Esophagus squamous epithelium (tissue), 4 donors: ENCODE results near the gene CARMIL3.

ENCODE experiments used
- POLR2A ChIP-seq, 4 donors: fragments of 450-650 bp; IDR thresholded peaks; one replicate each; pipeline ENCODE4 v1.6.1; 2017; ENCODE audit warnings: antibody characterized with exemption in 4 of 4, mild to moderate bottlenecking in 4 of 4, moderate library complexity in 3 of 4
- TF ChIP-seq, protein P1 (sequence below), 6 experiments: fragments of 450-650 bp in 4 of 6; fragments of 200-600 bp in 2 of 6; sonication (generic) in 2 of 6; IDR thresholded peaks; one replicate each; pipeline ENCODE4 v1.5.1; 2016 to 2019; ENCODE audit warnings: antibody characterized with exemption in 6 of 6, mild to moderate bottlenecking in 4 of 6, moderate library complexity in 4 of 6

DNA sequence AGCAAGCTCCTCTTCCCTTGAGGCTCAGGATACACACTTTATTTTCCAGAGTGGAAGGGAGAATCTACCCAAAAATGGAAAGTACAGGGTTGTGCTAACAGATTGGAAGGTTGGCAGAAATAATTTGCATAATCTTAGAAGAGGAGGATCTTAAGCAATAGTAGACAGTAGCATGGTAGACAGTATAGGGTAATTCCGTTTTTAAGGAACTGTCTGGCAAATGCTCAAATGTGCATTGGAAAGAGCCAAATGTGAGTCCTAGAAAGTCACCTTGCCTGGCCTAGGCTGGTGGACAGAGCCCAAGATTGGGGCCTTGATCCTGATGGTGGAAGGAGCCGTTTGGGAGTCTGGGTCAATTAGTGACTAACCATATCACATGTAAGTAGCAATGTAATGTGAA is 13.1 kb upstream of the CARMIL3 start:
- TF ChIP-seq, protein P1, sequence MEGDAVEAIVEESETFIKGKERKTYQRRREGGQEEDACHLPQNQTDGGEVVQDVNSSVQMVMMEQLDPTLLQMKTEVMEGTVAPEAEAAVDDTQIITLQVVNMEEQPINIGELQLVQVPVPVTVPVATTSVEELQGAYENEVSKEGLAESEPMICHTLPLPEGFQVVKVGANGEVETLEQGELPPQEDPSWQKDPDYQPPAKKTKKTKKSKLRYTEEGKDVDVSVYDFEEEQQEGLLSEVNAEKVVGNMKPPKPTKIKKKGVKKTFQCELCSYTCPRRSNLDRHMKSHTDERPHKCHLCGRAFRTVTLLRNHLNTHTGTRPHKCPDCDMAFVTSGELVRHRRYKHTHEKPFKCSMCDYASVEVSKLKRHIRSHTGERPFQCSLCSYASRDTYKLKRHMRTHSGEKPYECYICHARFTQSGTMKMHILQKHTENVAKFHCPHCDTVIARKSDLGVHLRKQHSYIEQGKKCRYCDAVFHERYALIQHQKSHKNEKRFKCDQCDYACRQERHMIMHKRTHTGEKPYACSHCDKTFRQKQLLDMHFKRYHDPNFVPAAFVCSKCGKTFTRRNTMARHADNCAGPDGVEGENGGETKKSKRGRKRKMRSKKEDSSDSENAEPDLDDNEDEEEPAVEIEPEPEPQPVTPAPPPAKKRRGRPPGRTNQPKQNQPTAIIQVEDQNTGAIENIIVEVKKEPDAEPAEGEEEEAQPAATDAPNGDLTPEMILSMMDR (IDR thresholded peaks at IDR 0.05) = no peak
- no peak for TF ChIP-seq POLR2A (IDR thresholded peaks at IDR 0.05)
